ENCODE data around the gene RAI1. TPM values are rescaled to one million over a fixed set of nuclear protein-coding genes. Genes with fewer than 3 reads are reported as not detected.
A peak's percentile ranks its signal among the peaks of the same experiment; 100 is the strongest.

RAI1 gene
- total and polyA plus RNA-seq, 2 of the 13 experiments (the other 11 are each of a cell fraction or from before 2014, with no cell fraction given) = 3.4 to 5.2 TPM

- TF ChIP-seq ZNF691 (CRISPR knock-in tag; IDR thresholded peaks at IDR 0.05; ENCODE audit: borderline replicate concordance, low read depth) (peak; percentile 34; the same call in 1 of the 2 replicates), KLF15 (CRISPR knock-in tag; IDR thresholded peaks at IDR 0.05; ENCODE audit: borderline replicate concordance) (no peak), JUND (CRISPR knock-in tag; IDR thresholded peaks at IDR 0.05) (no peak), CBX5 (CRISPR knock-in tag; IDR thresholded peaks at IDR 0.05; ENCODE audit: borderline replicate concordance) (no peak), POLR2AphosphoS5 (IDR thresholded peaks at IDR 0.05; ENCODE audit: low read depth, low read length) (no peak), ZNF737 (CRISPR knock-in tag; IDR thresholded peaks at IDR 0.05; ENCODE audit: borderline replicate concordance) (no peak), RFXANK (CRISPR knock-in tag; IDR thresholded peaks at IDR 0.05) (no peak), TP53 (CRISPR knock-in tag; conservative IDR thresholded peaks at IDR 0.05) (no peak), KMT2B (CRISPR knock-in tag; IDR thresholded peaks at IDR 0.05) (no peak), ZNF549 (CRISPR knock-in tag; IDR thresholded peaks at IDR 0.05) (no peak), ZNF580 (CRISPR knock-in tag; IDR thresholded peaks at IDR 0.05; ENCODE audit: borderline replicate concordance, low read depth) (no peak; the same call in 1 of the 2 replicates), ZNF225 (CRISPR knock-in tag; IDR thresholded peaks at IDR 0.05) (no peak; the same call in 1 of the 2 replicates), NFKBIZ (CRISPR knock-in tag; IDR thresholded peaks at IDR 0.05) (no peak), TOE1 (CRISPR knock-in tag; IDR thresholded peaks at IDR 0.05) (no peak), THAP7 (CRISPR knock-in tag; IDR thresholded peaks at IDR 0.05) (no peak), DBP (CRISPR knock-in tag; IDR thresholded peaks at IDR 0.05; ENCODE audit: not compliant biosample characterization) (no peak), ATF7-NPFF (CRISPR knock-in tag; IDR thresholded peaks at IDR 0.05; ENCODE audit: low read depth) (no peak), ZNF546 (CRISPR knock-in tag; conservative IDR thresholded peaks at IDR 0.05) (no peak), ATF2 (CRISPR knock-in tag; IDR thresholded peaks at IDR 0.05) (no peak), EP300 (IDR thresholded peaks at IDR 0.05; ENCODE audit: low read depth in 2 of 2, low read length in 2 of 2) (no peak), EP300 (CRISPR knock-in tag; IDR thresholded peaks at IDR 0.05; ENCODE audit: borderline replicate concordance) (no peak), IKZF5 (CRISPR knock-in tag; IDR thresholded peaks at IDR 0.05) (peak; percentile 38; the same call in 1 of the 2 replicates), ZNF205 (CRISPR knock-in tag; IDR thresholded peaks at IDR 0.05) (no peak), ZNF207 (IDR thresholded peaks at IDR 0.05; ENCODE audit: borderline replicate concordance) (no peak), MLX (CRISPR knock-in tag; IDR thresholded peaks at IDR 0.05) (no peak), ZNF772 (CRISPR knock-in tag; IDR thresholded peaks at IDR 0.05) (no peak)
Measured at GRCh38 chr17:17641621-17642409, 39.4 kb upstream of the RAI1 start (continued).

All from HepG2 (cell line).